RPMI7951 (cell line): ENCODE data around the gene UBALD2. TPM values are rescaled to one million over a fixed set of nuclear protein-coding genes. Genes with fewer than 3 reads are reported as not detected.
"Not testable (repeated sequence)": the region's sequence is repeated elsewhere in the genome, so short reads cannot be mapped to it uniquely, and the experiment has no call there.

Source experiments
- DNase-seq: peaks from one replicate; pipeline ENCODE4 v3.0.0-alpha.2; 2012; ENCODE audit warnings: low read depth
- total RNA-seq: library from RNA; depleted of rRNA; stranded (reverse); fragments of >200 nt; shearing (Covaris generic); gene quantifications from 2 replicates; pipeline ENCODE4 v1.2.3, GENCODE V29; 2014

UBALD2 gene
- total RNA-seq, 1 experiment from 2014 or later = 20.5 TPM

DNA sequence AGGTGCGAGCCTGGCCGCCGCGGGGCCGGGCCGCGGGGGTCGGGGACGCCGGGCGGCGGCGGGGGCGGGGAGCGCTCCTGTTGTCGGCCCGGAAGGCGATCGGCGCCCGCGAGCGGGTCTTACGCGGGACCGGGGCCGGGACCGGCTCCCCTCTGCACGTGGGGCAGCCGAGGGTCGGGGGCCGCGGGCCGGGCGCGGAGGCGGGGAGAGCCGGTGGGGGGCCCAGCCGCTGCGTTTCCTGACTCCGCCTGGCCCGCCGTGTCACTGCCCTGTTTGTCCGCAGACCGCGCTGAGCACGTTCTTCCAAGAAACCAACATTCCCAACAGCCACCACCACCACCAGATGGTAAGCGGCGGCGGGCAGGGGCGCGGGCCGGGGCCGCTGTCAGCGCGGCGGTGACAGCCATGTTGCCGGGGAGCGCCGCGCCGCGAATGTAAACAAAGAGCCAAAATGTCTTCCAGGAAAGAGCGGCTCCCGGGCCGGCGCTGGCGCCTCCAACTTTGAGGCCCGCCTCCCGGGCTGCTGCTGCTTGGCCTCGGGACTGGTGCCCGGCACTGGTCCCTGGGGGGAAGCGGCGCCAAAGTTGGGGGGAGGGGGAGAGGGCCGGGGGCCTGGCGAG, 586 bp downstream of the UBALD2 start:
- no peak for DNase-seq

- peak; percentile 52 for DNase-seq
These were observed 1.2 kb downstream of the UBALD2 start for GRCh38 chr17:76266244-76266938.

- DNase-seq = no peak
These were observed 2.0 kb downstream of the UBALD2 start for GRCh38 chr17:76267051-76267576.

- not testable (repeated sequence) for DNase-seq
These were observed 2.4 kb downstream of the UBALD2 start for GRCh38 chr17:76267581-76268001.

DNA sequence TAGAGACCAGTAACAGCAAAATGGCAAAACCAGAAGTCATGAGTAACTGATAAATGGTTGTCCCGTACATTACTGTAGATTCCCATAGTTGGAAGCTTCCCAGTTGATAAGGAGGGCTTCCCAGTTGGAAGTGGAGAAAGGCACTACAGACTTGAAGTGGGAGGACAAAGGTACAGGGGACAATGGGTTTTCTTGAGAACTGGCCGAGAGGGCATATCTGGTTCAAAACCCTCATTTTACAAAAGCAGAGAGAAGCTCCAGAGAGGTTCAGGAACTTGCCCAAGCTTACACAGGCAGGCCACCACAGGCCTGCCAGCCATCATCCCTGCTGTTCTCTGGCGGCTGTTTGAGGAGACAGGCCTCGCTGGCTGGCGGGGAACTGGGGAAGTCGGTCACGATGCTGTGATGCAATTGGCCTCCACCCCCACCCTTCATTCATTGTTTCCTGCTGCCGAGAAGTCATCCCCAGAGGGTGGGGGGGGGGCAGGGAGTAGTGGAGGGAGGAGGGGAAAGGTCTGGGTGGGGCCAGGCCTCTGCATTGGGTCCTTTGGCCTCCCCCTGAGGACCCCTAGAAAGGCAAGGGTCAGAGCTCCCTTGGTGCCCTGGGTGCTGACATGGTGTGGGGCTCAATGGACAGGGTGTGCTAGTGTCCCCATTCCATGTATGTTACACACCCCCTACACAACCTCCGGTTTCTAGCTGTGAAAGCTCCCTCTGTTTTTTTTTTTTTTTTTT, 3.0 kb downstream of the UBALD2 start:
- DNase-seq = peak; percentile 51

GRCh38 chr17:76268991-76269981, 4.1 kb downstream of the UBALD2 start:
- DNase-seq = no peak

- DNase-seq = no peak
These were observed 5.0 kb downstream of the UBALD2 start for GRCh38 chr17:76270127-76270592.

GRCh38 chr17:76270770-76271668, 5.9 kb downstream of the UBALD2 start:
- DNase-seq = no peak

GRCh38 chr17:76271669-76272540, 6.8 kb downstream of the UBALD2 start:
- DNase-seq = no peak

GRCh38 chr17:76272541-76273444, 7.6 kb downstream of the UBALD2 start:
- no peak for DNase-seq

GRCh38 chr17:76273445-76274111, 8.4 kb downstream of the UBALD2 start:
- no peak for DNase-seq

GRCh38 chr17:76274112-76274956, 9.2 kb downstream of the UBALD2 start:
- DNase-seq = no peak

DNA sequence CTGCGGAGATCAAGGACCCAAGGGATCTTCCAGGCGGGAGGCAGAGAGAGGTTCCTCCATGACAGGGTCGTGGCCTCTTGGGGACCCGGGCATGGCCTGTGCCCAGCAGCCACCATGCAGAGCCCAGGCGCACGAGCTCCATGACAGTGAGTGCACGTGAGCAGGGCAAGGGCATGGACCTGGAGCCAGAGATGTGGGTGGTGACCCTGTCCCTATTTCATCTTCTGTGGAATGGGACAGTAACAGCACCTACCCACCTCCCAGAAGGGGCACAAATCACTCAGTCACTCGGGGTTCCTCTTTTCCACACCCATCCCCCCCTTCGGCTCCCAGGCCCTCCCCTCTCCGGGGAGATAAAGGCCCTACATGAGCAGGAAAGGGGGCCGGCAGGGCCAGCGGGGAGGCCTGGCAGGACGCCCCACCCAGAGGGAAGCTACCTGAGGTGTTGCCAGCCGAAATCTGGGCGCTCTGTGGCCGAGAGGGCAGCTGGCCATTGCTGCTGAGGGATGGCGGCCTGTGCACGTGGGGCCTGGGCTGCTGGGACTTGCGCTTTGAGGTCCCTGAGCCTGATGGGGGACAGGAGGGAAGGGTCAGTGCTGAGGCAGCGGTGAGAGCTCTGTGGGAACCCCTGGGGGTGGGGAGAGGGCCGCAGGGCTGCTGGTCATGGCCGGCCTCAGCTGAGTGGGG, 10.4 kb downstream of the UBALD2 start:
- no peak for DNase-seq

GRCh38 chr17:76276069-76276431, 10.9 kb downstream of the UBALD2 start:
- DNase-seq = no peak

DNA sequence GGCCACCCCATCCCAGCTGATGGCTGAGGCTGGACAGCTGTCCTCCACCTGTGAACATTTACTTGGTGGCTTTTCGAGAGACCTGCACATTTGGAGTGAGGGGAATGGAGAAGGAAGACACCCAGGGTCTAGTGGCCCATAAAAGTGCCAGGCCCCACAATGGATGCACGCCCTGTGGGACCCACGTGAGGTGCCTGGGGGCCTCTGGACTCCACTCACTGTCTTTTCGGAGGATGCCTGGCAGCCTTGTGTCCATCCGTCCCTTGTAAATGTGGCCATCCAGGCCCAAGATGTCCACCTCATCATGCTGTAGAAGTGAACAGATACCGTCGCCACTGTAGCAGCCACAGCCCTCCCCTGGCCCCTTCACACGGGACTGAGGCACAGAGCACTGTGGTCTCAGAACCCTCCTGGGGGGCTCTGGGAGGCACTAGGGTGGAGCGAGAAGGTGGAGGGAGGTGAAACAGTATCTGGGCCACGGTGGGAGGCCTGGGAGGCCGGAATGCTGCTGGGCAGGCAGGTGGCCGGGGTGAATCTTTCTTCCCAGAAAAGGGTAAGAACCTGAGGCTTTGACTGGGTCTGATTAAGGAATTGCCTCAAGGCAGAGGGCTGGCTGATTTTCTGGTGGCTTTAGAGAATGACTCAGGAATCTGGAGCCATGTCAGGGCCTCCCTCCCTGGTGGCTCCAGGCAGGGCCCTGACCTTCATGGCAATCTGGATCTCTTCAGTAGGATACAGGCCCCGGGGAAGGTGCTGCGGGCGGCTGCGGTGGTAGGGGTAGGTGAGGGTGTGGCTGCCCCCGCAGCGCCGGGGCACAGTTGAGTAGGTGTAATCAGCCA, 11.5 kb downstream of the UBALD2 start:
- DNase-seq = peak; percentile 90
